GM12878 (cell line): ENCODE results near the gene CCDC12. TPM values are rescaled to one million over a fixed set of nuclear protein-coding genes. Genes with fewer than 3 reads are reported as not detected.

Experiments
- ATAC-seq: fragments of 200-7000 bp; cut with Tn5 transposase; 3 replicates; pipeline ENCODE4 v1.9.1; 2020; ENCODE audit warnings: mild to moderate bottlenecking, moderate library complexity
- BruUV-seq: library from RNA; stranded (reverse); fragments of 400-500 nt; replicated peaks from 2 replicates; lab custom pipeline; 2021; lab: Mats Ljungman, UMichigan
- CTCF ChIA-PET: fragments of 300-600 bp; sonication (Branson Sonifier 250); formaldehyde crosslinking; extraction: SDS; loops from one replicate; lab custom pipeline; 2021; ENCODE audit warnings: inconsistent platforms; lab: Yijun Ruan, JAX
- POLR2A ChIA-PET: fragments of 350-600 bp; formaldehyde crosslinking; extraction: SDS; loops from one replicate; lab custom pipeline; 2021; ENCODE audit warnings: inconsistent platforms; lab: Charles Lee
- RAD21 ChIA-PET: fragments of 300-600 bp; sonication (Branson Sonifier 250); formaldehyde crosslinking; loops from one replicate; lab custom pipeline; 2023; ENCODE audit warnings: antibody characterized with exemption; ENCODE audit not compliant: unreplicated experiment; lab: Charles Lee
- SMC1A ChIA-PET: fragments of 300-600 bp; sonication (Branson Sonifier 250); formaldehyde crosslinking; loops from one replicate; lab custom pipeline; 2023; ENCODE audit not compliant: unreplicated experiment, uncharacterized antibody; lab: Charles Lee
- DNase-seq: peaks from one replicate; pipeline ENCODE4 v3.0.0-alpha.2; 2011; ENCODE audit warnings: low read depth, low spot score
- FAIRE-seq: peaks from 3 replicates; lab custom pipeline; 2011; peaks lifted over from hg19 to GRCh38; lab: Jason Lieb, UNC
- H2AFZ ChIP-seq: 2 replicates; pipeline ENCODE4 v1.6.0; 2011; ENCODE audit warnings: low read depth, low read length, control low read depth; ENCODE audit not compliant: control insufficient read depth
- H3K27ac ChIP-seq: 2 replicates; pipeline ENCODE4 v1.5.1; 2011; ENCODE audit warnings: control low read depth; ENCODE audit not compliant: control insufficient read depth, insufficient read depth
- H3K27me3 ChIP-seq, 2 experiments: replicated peaks in 1 of 2; 2 replicates each; pipeline versions ENCODE4 v1.6.0 to v1.6.1; 2011; ENCODE audit warnings: low read length in 1 of 2; ENCODE audit not compliant: control insufficient read depth in 2 of 2, insufficient read depth in 2 of 2
- H3K36me3 ChIP-seq, 2 experiments: 2 replicates each; pipeline ENCODE4 v1.5.1; 2011; ENCODE audit warnings: low read length in 1 of 2; ENCODE audit not compliant: control insufficient read depth in 2 of 2, insufficient read depth in 2 of 2
- H3K4me1 ChIP-seq: 2 replicates; pipeline ENCODE4 v1.6.1; 2011; ENCODE audit warnings: mild to moderate bottlenecking, low read length, moderate library complexity, mixed read lengths; ENCODE audit not compliant: control insufficient read depth, insufficient read depth
- H3K4me2 ChIP-seq: 2 replicates; pipeline ENCODE4 v1.6.0; 2011; ENCODE audit warnings: control low read depth; ENCODE audit not compliant: control insufficient read depth, insufficient read depth
- H3K4me3 ChIP-seq: fragments of 200-600 bp; sonication (generic); 2 replicates; pipeline ENCODE4 v1.5.1; 2016
- H3K79me2 ChIP-seq: 2 replicates; pipeline ENCODE4 v1.6.0; 2011; ENCODE audit warnings: low read length; ENCODE audit not compliant: control insufficient read depth, insufficient read depth
- H3K9ac ChIP-seq: 2 replicates; pipeline ENCODE4 v1.8.0; 2011; ENCODE audit warnings: low read length, control low read depth, mixed read lengths; ENCODE audit not compliant: control insufficient read depth, insufficient read depth
- H3K9me3 ChIP-seq: replicated peaks from 3 replicates; pipeline ENCODE4 v1.5.1; 2011; ENCODE audit warnings: mild to moderate bottlenecking, low read length; ENCODE audit not compliant: control insufficient read depth, insufficient read depth
- H4K20me1 ChIP-seq: 2 replicates; pipeline ENCODE4 v1.6.0; 2011; ENCODE audit not compliant: control insufficient read depth, insufficient read depth
- E2F8 ChIP-seq: fragments of 450-650 bp; IDR thresholded peaks from 2 replicates; pipeline ENCODE4 v1.6.1; 2018; ENCODE audit warnings: mild to moderate bottlenecking, low read depth, moderate library complexity; ENCODE audit not compliant: partially characterized antibody
- ELK1 ChIP-seq: IDR thresholded peaks from 2 replicates; pipeline ENCODE4 v1.6.1; 2012; ENCODE audit warnings: low read depth, low read length, improper control_type of control experiment
- RAD51 ChIP-seq: fragments of 450-650 bp; IDR thresholded peaks from 2 replicates; pipeline ENCODE4 v1.6.1; 2016; ENCODE audit warnings: moderate library complexity, mild to moderate bottlenecking, inconsistent platforms
- SUPT20H ChIP-seq: IDR thresholded peaks from 2 replicates; pipeline ENCODE4 v1.6.1; 2011; ENCODE audit warnings: low read depth, mild to moderate bottlenecking, low read length, moderate library complexity, borderline replicate concordance; ENCODE audit not compliant: control insufficient read depth
- WGBS: methylation state at CpG from one replicate; pipeline ENCODE4 v1.1.6; 2016; ENCODE audit warnings: low lambda C conversion rate; ENCODE audit not compliant: insufficient replicate concordance, insufficient coverage; ENCODE audit errors: missing lambda C conversion rate; 5-methylcytosine and 5-hydroxymethylcytosine counted together
- in situ Hi-C: fragments of 300-500 bp; cut with MboI; formaldehyde crosslinking; loops from 9 replicates; pipeline ENCODE4 v1.14.3; 2018; ENCODE audit warnings: mixed read lengths
- intact Hi-C: fragments of 100-400 bp; cut with micrococcal nuclease; formaldehyde crosslinking; loops from one replicate; pipeline ENCODE4 v1.14.2; 2022; ENCODE audit not compliant: unreplicated experiment
- polyA plus RNA-seq, 11 experiments: library from polyadenylated mRNA; depleted of rRNA in 4 of 11; unstranded in 6 of 11; stranded (reverse) in 5 of 11; fragments of >200 nt; fragmentation: Nextera tagmentation in 4 of 11; fragmentation: Illumina TruSeq in 1 of 11; extraction: Ambion mirVana in 4 of 11; extraction: Trizol in 1 of 11; gene quantifications; 1 replicate in 1 of 11; 2 replicates in 10 of 11; pipeline versions ENCODE4 v1.2.1 to v1.2.3, GENCODE V29; 2011 to 2016; ENCODE audit warnings: inconsistent platforms in 2 of 11, missing spikeins in 2 of 11, low read depth in 1 of 11
- total RNA-seq, 4 experiments: library from RNA; depleted of rRNA in 3 of 4; stranded (reverse); fragments of >200 nt in 3 of 4; fragmentation: Illumina TruSeq in 1 of 4; extraction: Trizol in 1 of 4; gene quantifications; 2 replicates each; pipeline versions ENCODE4 v1.2.1 to v1.2.3, GENCODE V29; 2013 to 2021

CCDC12 gene
- total and polyA plus RNA-seq, 10 of the 15 experiments (the other 5 are each of a cell fraction or from before 2014, with no cell fraction given): 9.2 to 91.4 (median 61.3) TPM

GRCh38 chr3:46985588-46985987, 9.0 kb upstream of the CCDC12 start (continued):
- TF ChIP-seq E2F8: no peak

GRCh38 chr3:46984591-46985459, 8.3 kb upstream of the CCDC12 start:
- Histone ChIP-seq H3K9me3 (no peaks in the 10 kb centered on the region), H2AFZ (no peak overlapping the region), H4K20me1 (no peaks in the 10 kb centered on the region), H3K79me2 (peaks cover 64% of the 10 kb centered on the region), H3K4me3 (no peak overlapping the region), H3K9ac (no peak overlapping the region), H3K27me3 (no peaks in the 10 kb centered on the region), H3K4me1 (peaks cover 51% of the 10 kb centered on the region), H3K36me3 (no peaks in the 10 kb centered on the region; a peak in 2 of 4 replicates)
- in situ Hi-C loops: no loop called here
- no TSS peak for BruUV-seq
- FAIRE-seq (no peak), DNase-seq (no peak), ATAC-seq (no peak)
- ChIA-PET POLR2A (interaction anchor here (0.6 kb wide), 2 partner anchors 24 to 472 kb away, joined by 4 read pairs; no protein-coding TSS in a partner anchor), SMC1A (interaction anchor here (2.2 kb wide), 1 partner anchor 52 kb away, joined by 5 read pairs; no protein-coding TSS in a partner anchor), RAD21 (interaction anchor here (0.7 kb wide), 1 partner anchor 58 kb away, joined by 3 read pairs; no protein-coding TSS in a partner anchor)
- WGBS: 93% methylated on average over 11 of the region's 11 CpGs
- intact Hi-C loops: no loop called here
- TF ChIP-seq RAD51: no peak
- TF ChIP-seq ELK1: no peak
- TF ChIP-seq SUPT20H: no peak
- TF ChIP-seq, all 136 proteins: peak for 0
- no peak overlapping the region for H3K4me2 ChIP-seq
- CTCF ChIA-PET: interaction anchor here (0.6 to 1.3 kb wide), 3 partner anchors 13 to 75 kb away, joined by 3 to 6 read pairs (median 5); no protein-coding TSS in a partner anchor
- H3K27ac ChIP-seq: no peak overlapping the region
